Progenitor cell of endocrine pancreas (in vitro differentiated cells): Measurements from ENCODE around the gene SCP2. TPM values are rescaled to one million over a fixed set of nuclear protein-coding genes. Genes with fewer than 3 reads are reported as not detected.

Experiments
- DNase-seq: peaks from one replicate; pipeline ENCODE4 v3.0.0; 2021; ENCODE audit warnings: low spot score; ENCODE audit not compliant: unreplicated experiment
- H3K27ac Mint-ChIP-seq: 2 replicates; pipeline ENCODE4 v1.8.0; 2021; ENCODE audit warnings: mild to moderate bottlenecking, moderate library complexity, mixed read lengths
- H3K27me3 Mint-ChIP-seq: 2 replicates; pipeline ENCODE4 v1.8.0; 2021; ENCODE audit warnings: mixed read lengths
- H3K36me3 Mint-ChIP-seq: 2 replicates; pipeline ENCODE4 v1.8.0; 2022; ENCODE audit warnings: mixed read lengths; ENCODE audit not compliant: insufficient read depth
- H3K4me1 Mint-ChIP-seq: 2 replicates; pipeline ENCODE4 v1.8.0; 2021; ENCODE audit warnings: low read depth, mixed read lengths
- H3K4me3 Mint-ChIP-seq: 2 replicates; pipeline ENCODE4 v1.8.0; 2021; ENCODE audit warnings: low read depth, mild to moderate bottlenecking, moderate library complexity, mixed read lengths
- H3K9me3 Mint-ChIP-seq: 2 replicates; pipeline ENCODE4 v1.8.0; 2021; ENCODE audit warnings: low read depth, mixed read lengths
- CTCF ChIP-seq: fragments of 200-600 bp; sonication (generic); IDR thresholded peaks from one replicate; pipeline ENCODE4 v1.5.0; 2021; ENCODE audit warnings: antibody characterized with exemption, mild to moderate bottlenecking; ENCODE audit not compliant: unreplicated experiment
- total RNA-seq: library from RNA; stranded (reverse); gene quantifications from 2 replicates; pipeline ENCODE4 v1.2.1, GENCODE V29; 2021

Gene SCP2
- total RNA-seq, 1 donor from 2014 or later: 60.8 TPM

DNA sequence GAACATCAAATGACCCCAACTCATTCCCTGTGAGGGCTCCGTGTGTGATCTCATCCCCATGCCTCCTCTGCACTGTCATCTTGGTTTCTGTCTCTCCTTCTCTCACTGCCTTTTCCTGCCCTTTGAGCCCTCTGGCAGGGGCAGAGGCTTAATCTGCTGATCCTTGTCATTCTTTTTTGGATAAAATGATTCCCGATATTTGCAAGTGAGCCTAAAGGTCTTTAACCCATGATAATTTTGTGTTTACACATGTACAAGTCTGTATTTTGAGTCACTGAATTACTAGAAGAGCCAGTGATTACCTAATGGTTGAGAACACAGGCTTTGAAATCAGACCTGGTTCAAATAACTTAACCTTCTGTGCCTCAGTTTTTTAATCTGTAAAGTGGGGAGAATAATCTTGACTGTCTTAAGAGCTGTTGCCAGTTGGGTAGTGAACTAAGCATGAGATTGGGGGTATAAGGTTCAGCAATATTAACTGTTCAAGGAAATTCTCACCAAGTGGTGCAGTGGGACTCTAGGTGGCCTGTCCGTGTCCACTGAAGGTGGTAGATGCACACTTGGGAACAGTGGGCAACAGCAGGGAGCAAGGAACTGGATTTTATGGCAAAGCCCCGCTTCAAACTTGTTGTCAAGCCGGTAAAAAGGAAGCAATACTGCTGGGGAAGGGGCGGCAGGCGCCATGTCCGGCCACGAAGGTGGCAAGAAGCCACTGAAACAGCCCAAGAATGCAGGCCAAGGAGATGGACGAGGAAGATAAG, 7.2 kb upstream of the SCP2 start:
- H3K4me3 Mint-ChIP-seq: peak overlapping the region; percentile 77
- no peak for TF ChIP-seq CTCF
- no peaks in the 10 kb centered on the region for H3K4me1 Mint-ChIP-seq
- H3K36me3 Mint-ChIP-seq: peaks cover 4% of the 10 kb centered on the region
- H3K9me3 Mint-ChIP-seq: peaks cover 5% of the 10 kb centered on the region
- peaks cover 8% of the 10 kb centered on the region for H3K27me3 Mint-ChIP-seq
- H3K27ac Mint-ChIP-seq: peak overlapping the region; percentile 42
- no peak for DNase-seq

- Mint-ChIP-seq H3K36me3 (peaks cover 4% of the 10 kb centered on the region), H3K27me3 (peaks cover 16% of the 10 kb centered on the region), H3K4me3 (peak overlapping the region; percentile 77), H3K4me1 (no peaks in the 10 kb centered on the region), H3K9me3 (peaks cover 5% of the 10 kb centered on the region), H3K27ac (peak overlapping the region; percentile 33)
- TF ChIP-seq CTCF: no peak
- no peak for DNase-seq
Observed at GRCh38 chr1:52920791-52921291, 6.2 kb upstream of the SCP2 start.

DNA sequence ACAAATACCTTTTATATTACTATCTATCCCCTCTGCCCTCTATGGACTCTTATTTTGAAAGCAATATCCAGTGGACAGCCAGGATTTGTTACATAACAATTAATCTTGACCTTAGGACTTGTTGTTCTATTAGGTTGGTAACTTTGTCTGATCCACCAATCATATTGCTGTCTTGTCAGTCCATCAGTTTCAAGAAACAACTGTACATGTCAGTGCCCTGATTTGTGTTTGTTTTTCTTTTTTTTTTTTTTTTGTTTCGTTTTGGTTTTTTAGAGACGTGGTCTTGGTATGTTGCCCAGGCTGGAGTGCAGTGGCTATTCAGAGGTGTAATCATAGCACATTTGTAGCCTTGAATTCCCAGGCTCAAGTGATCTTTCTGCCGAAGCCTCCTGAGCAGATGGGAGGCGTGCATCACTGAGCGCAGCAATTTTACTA, 1.5 kb upstream of the SCP2 start:
- DNase-seq: no peak
- Mint-ChIP-seq H3K27me3 (peaks cover 44% of the 10 kb centered on the region), H3K36me3 (no peaks in the 10 kb centered on the region), H3K4me3 (no peak overlapping the region), H3K27ac (no peak overlapping the region), H3K4me1 (peaks cover 1% of the 10 kb centered on the region), H3K9me3 (no peaks in the 10 kb centered on the region)
- no peak for TF ChIP-seq CTCF

GRCh38 chr1:52926864-52927211, 238 bp upstream of the SCP2 start:
- no peaks in the 10 kb centered on the region for H3K36me3 Mint-ChIP-seq
- H3K27ac Mint-ChIP-seq: peak overlapping the region; percentile 81
- no peaks in the 10 kb centered on the region for H3K9me3 Mint-ChIP-seq
- TF ChIP-seq CTCF: no peak
- DNase-seq: no peak
- H3K27me3 Mint-ChIP-seq: peaks cover 54% of the 10 kb centered on the region
- peak overlapping the region; percentile 70 for H3K4me3 Mint-ChIP-seq
- H3K4me1 Mint-ChIP-seq: peaks cover 1% of the 10 kb centered on the region

GRCh38 chr1:52928015-52928404, 934 bp downstream of the SCP2 start:
- DNase-seq: no peak
- Mint-ChIP-seq H3K27ac (no peak overlapping the region), H3K4me3 (peak overlapping the region; percentile 70), H3K4me1 (peaks cover 1% of the 10 kb centered on the region), H3K36me3 (no peaks in the 10 kb centered on the region), H3K27me3 (peaks cover 54% of the 10 kb centered on the region), H3K9me3 (no peaks in the 10 kb centered on the region)
- TF ChIP-seq CTCF: no peak
